Measurements from ENCODE around the gene RORB.

RORB gene

DNA sequence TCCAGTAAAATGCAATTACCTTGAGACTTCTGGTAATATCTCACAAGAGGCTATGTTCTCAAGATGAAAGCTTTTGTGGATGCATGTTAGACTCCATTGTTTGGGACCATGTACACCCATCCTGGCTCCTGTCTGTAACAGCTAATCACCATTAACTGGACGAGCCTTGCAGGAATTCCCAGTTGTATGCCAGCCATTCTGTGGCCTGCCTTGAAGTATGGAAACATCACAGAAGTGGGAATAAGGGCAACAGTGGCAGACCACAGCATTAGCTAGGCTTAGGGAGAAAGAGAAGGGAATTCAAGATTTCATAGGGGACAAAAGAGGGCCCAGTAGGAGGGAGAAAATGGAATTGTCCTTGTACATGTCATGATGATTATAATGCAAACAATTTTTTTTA, 79.0 kb downstream of the RORB start:
- no peak for TF ChIP-seq CTCF (IDR thresholded peaks at IDR 0.05; ENCODE audit: insufficient read depth, missing control alignments)
- no peak for FAIRE-seq
- no peak for DNase-seq (ENCODE audit: insufficient read length, low spot score)

DNA sequence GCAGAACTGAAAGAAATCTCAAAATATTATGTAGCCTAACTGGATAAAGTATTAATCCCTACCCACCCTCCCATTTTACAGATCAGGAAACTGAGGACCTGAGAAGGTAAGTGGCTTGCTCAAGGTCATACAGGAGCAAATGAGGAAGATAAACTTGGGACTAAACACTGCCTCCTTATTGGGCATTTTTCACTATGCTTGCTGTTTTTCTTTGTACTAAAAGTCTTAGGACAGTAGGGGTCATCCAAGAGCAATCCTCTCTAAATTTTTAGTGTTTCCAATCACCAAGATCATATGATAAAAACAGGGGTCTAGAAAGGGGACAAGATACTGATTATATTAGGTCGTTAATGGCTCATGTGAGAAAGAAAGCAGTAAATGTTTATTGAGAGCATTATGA, 80.8 kb downstream of the RORB start:
- peak; percentile 77 for FAIRE-seq
- peak; percentile 68 for TF ChIP-seq CTCF (IDR thresholded peaks at IDR 0.05; ENCODE audit: insufficient read depth, missing control alignments)
- DNase-seq (ENCODE audit: insufficient read length, low spot score): no peak

DNA sequence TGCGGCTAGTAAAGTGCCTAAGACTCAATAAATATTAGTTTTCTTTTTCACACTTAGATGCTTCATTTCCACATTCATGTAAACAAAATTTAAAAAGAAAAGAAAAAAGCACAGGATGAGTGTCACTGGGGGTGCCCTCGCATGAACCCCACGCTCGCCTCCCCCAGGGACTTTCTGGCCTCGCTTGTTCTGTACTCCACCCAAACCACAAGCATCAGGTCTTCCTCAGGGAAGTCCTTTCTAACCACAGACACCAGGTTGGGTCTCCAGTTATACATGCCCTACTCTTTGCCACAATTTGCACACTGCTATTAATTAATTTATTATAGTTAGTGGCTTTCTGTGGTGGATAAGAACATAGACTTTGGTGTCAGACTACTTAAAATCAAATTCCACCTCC, 92.4 kb downstream of the RORB start:
- TF ChIP-seq CTCF (IDR thresholded peaks at IDR 0.05; ENCODE audit: insufficient read depth, missing control alignments): no peak
- DNase-seq (ENCODE audit: insufficient read length, low spot score) (no peak), FAIRE-seq (no peak)

DNA sequence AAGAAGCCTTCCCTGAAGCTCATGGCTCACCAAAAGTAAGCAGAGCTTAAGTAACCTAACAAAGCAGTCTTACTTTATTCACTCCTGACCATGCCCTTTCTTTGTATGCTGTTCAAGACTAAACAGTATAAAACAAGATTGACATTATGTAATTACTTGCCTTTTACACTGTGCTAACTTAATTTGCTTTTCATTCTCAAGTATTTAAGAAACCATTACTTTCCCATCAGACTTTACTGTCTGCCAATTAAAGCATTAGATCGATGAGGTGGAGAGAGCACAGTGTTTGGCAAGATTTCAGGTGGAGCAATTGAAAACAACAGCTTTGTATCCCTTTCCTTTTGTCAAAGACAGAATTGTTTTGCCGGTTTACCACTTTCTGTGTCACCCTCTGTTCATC, 98.2 kb downstream of the RORB start:
- TF ChIP-seq CTCF (IDR thresholded peaks at IDR 0.05; ENCODE audit: insufficient read depth, missing control alignments): no peak
- no peak for FAIRE-seq
- DNase-seq (ENCODE audit: insufficient read length, low spot score): no peak

DNA sequence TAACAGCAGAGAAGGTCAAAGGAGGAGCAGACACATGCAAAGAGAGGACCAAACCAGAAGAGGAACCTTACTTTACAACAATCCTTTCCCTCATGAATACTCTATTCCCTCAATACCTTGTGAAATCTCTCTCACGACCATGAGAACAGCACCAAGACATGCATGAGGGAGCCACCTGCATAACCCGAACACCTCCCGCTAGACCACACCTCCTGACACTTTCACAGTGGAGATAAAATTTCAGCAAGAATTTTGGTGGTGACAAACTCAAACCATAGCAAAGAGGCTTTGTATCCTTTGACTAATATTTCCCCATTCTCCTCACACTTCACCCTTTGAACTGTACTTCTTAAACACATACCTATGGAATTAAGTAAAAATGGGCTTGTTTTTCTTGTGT, 101.7 kb downstream of the RORB start:
- DNase-seq (ENCODE audit: insufficient read length, low spot score): no peak
- no peak for FAIRE-seq
- TF ChIP-seq CTCF (IDR thresholded peaks at IDR 0.05; ENCODE audit: insufficient read depth, missing control alignments): no peak

- TF ChIP-seq CTCF (IDR thresholded peaks at IDR 0.05; ENCODE audit: insufficient read depth, missing control alignments): no peak
- no peak for DNase-seq (ENCODE audit: insufficient read length, low spot score)
Measured at GRCh38 chr9:74609671-74610405, 112.7 kb downstream of the RORB start.

GRCh38 chr9:74610523-74611061, 113.5 kb downstream of the RORB start:
- DNase-seq (ENCODE audit: insufficient read length, low spot score) (no peak), FAIRE-seq (peak; percentile 38)
- no peak for TF ChIP-seq CTCF (IDR thresholded peaks at IDR 0.05; ENCODE audit: insufficient read depth, missing control alignments)

More at GRCh38 chr9:74609671-74610405, 112.7 kb downstream of the RORB start:
- FAIRE-seq: peak; percentile 51

Measured in D721Med (cell line).